ENCODE results near the gene GLRX3. TPM values are rescaled to one million over a fixed set of nuclear protein-coding genes. Genes with fewer than 3 reads are reported as not detected.
"Not testable (repeated sequence)": the region's sequence is repeated elsewhere in the genome, so short reads cannot be mapped to it uniquely, and the experiment has no call there.

Gene GLRX3
- total and polyA plus RNA-seq, 7 donors: 40.5 to 93.1 (median 53.5) TPM

DNA sequence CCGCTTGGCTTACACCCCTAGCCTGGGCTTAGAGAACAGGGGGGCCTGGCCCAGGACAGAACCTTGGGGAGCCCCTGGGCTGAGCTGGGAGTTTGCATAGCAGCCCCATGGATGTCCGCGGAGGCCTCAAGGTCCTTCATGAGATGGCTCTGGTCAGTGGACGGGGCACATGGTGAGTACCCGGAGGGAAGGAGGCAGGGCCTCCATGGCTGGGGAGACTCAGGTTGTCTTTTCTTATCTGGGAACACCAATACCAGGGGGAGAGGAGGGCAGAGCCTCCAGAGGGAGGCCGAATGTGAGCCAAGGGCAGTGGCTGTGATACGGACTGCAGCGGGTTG lies 64.8 kb downstream of the GLRX3 start:
- Histone ChIP-seq H3K4me3 (no peak overlapping the region), H3K9me3 (no peaks in the 10 kb centered on the region), H3K4me1 (no peaks in the 10 kb centered on the region), H3K27me3 (no peaks in the 10 kb centered on the region), H3K27ac (no peak overlapping the region), H3K36me3 (no peaks in the 10 kb centered on the region)
- intact Hi-C loops (cut with DNase I): no loop called here
- no peak for DNase-seq
- TF ChIP-seq EP300 (IDR thresholded peaks at IDR 0.05): no peak
- TF ChIP-seq POLR2A (IDR thresholded peaks at IDR 0.05): no peak
- TF ChIP-seq, protein P1, sequence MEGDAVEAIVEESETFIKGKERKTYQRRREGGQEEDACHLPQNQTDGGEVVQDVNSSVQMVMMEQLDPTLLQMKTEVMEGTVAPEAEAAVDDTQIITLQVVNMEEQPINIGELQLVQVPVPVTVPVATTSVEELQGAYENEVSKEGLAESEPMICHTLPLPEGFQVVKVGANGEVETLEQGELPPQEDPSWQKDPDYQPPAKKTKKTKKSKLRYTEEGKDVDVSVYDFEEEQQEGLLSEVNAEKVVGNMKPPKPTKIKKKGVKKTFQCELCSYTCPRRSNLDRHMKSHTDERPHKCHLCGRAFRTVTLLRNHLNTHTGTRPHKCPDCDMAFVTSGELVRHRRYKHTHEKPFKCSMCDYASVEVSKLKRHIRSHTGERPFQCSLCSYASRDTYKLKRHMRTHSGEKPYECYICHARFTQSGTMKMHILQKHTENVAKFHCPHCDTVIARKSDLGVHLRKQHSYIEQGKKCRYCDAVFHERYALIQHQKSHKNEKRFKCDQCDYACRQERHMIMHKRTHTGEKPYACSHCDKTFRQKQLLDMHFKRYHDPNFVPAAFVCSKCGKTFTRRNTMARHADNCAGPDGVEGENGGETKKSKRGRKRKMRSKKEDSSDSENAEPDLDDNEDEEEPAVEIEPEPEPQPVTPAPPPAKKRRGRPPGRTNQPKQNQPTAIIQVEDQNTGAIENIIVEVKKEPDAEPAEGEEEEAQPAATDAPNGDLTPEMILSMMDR (IDR thresholded peaks at IDR 0.05): no peak
- no peak for TF ChIP-seq POLR2AphosphoS5 (IDR thresholded peaks at IDR 0.05)
- 86 to 92% methylated on average over 8 of the region's 8 CpGs for WGBS, 2 donors

DNA sequence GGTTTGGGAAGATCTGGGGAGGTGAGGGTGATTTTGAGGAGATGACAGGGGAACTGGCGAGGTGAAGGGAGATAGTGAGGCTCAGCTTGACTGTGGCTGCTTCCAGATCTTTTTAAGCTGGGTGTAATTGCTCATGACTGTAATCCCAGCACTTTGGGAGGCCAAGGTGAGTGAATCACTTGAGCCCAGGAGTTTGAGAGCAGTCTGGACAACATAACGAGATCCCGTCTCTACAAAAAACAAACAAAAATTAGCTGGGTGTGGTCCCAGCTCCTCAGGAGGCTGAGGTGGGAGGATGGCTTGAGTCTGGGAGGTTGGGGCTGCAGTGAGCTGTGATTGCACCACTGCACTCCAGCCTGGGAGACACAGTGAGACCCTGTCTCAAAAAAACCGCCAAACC lies 66.0 kb downstream of the GLRX3 start:
- H3K36me3 ChIP-seq; H3K27me3 ChIP-seq; H3K4me3 ChIP-seq; DNase-seq; intact Hi-C loops (cut with DNase I); H3K9me3 ChIP-seq; H3K4me1 ChIP-seq; H3K27ac ChIP-seq: not testable (repeated sequence)
- WGBS, 2 donors: 29 to 47% methylated on average over 4 of the region's 4 CpGs

DNA sequence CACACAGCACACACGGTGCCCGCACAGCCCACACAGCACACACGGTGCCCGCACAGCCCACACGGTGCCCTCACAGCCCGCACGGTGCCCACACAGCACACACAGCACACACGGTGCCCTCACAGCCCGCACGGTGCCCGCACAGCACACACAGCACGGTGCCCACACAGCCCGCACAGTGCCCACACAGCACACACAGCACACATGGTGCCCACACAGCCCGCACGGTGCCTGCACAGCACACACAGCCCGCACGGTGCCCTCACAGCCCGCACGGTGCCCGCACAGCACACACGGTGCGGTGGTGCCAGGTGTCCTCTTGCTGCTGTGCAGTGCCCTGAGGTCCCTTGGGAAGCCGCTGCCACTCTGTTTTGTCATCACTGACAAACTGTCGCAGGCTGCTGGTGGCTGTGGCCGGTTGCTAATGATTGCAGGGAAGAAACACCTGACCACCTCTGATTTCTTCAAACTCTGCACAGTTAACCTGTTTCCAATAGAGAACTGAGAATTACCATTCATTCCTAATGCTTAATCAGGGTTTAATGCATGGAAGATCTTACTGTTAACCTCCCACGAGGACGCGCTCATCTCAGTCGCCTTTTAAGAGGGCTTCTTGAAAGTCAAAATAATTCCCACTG lies 66.9 kb downstream of the GLRX3 start:
- intact Hi-C loops (cut with DNase I): no loop called here
- TF ChIP-seq EP300 (IDR thresholded peaks at IDR 0.05): no peak
- no peak for TF ChIP-seq POLR2AphosphoS5 (IDR thresholded peaks at IDR 0.05)
- no peak for TF ChIP-seq POLR2A (IDR thresholded peaks at IDR 0.05)
- TF ChIP-seq, protein P1 (IDR thresholded peaks at IDR 0.05): no peak
- DNase-seq: no peak
- no peaks in the 10 kb centered on the region for H3K4me1 ChIP-seq
- no peaks in the 10 kb centered on the region for H3K27me3 ChIP-seq
- 83 to 84% methylated on average over 29 of the region's 29 CpGs for WGBS, 2 donors
- H3K9me3 ChIP-seq: no peaks in the 10 kb centered on the region
- no peak overlapping the region for H3K4me3 ChIP-seq
- H3K27ac ChIP-seq: no peak overlapping the region
- no peaks in the 10 kb centered on the region for H3K36me3 ChIP-seq

DNA sequence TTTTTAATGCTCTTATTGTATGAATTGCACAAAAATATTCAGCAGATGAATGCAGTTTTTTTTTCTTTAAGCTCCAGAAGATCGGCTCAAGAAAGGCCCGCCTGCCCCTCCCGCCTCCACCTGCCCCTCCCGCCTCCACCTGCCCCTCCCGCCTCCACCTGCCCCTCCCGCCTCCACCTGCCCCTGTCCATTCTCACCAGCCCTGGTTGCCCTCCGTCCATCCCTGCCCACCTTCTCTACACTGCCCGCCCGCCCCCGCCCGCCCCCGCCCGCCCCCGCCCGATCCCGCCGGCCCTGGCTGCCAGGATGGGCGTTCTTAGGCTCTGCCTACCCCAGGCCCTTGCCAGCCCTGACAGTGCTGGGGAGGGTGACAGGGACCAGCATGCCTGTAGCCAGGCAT lies 67.4 kb downstream of the GLRX3 start:
- WGBS, 2 donors: 30 to 59% methylated on average over 18 of the region's 18 CpGs
- Histone ChIP-seq H3K4me1 (no peaks in the 10 kb centered on the region), H3K4me3 (no peak overlapping the region), H3K36me3 (no peaks in the 10 kb centered on the region), H3K27ac (no peak overlapping the region), H3K9me3 (no peaks in the 10 kb centered on the region), H3K27me3 (no peaks in the 10 kb centered on the region)
- TF ChIP-seq POLR2AphosphoS5 (IDR thresholded peaks at IDR 0.05) (no peak), POLR2A (IDR thresholded peaks at IDR 0.05) (no peak)
- TF ChIP-seq, protein P1 (IDR thresholded peaks at IDR 0.05): no peak
- DNase-seq: no peak
- intact Hi-C loops (cut with DNase I): no loop called here

DNA sequence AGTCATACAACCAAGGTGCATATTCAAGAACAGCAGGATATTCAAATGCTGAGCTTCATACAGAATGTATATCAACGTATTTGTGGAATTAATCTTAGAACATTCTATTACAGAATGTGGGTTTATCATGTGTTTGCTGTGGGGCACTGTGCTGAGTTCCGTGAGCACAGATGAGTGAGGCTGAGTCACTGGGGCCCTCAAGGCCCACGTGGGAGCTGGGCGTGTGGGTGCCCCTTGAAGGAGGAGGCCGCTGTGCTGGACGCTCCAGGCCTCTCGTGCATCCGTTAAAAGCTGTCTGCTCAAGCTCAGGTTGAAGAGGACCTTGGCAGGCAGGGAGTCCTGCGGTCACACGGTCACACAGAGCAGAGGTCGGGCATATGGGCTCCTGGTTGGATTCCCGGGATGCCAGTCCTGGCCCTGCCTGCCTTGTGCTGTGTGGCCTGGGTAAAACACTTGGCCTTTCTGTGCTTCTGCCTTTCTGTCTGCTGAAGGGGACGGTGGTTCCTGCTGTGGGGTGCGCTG lies 70.1 kb downstream of the GLRX3 start:
- Histone ChIP-seq H3K27me3 (no peaks in the 10 kb centered on the region), H3K4me3 (no peak overlapping the region), H3K27ac (no peak overlapping the region), H3K9me3 (no peaks in the 10 kb centered on the region), H3K36me3 (no peaks in the 10 kb centered on the region), H3K4me1 (no peaks in the 10 kb centered on the region)
- TF ChIP-seq POLR2AphosphoS5 (IDR thresholded peaks at IDR 0.05) (no peak), EP300 (IDR thresholded peaks at IDR 0.05) (no peak), POLR2A (IDR thresholded peaks at IDR 0.05) (no peak)
- TF ChIP-seq, protein P1 (IDR thresholded peaks at IDR 0.05): no peak
- DNase-seq: no peak
- intact Hi-C loops (cut with DNase I): no loop called here
- WGBS, 2 donors: 82 to 86% methylated on average over 14 of the region's 14 CpGs

All from sigmoid colon (tissue), 7 donors.